SK-MEL-5 (cell line): Measurements from ENCODE around the gene CLASRP. TPM values are rescaled to one million over a fixed set of nuclear protein-coding genes. Genes with fewer than 3 reads are reported as not detected.

ENCODE experiments used
- DNase-seq: peaks from one replicate; pipeline ENCODE4 v3.0.0-alpha.2; 2016; ENCODE audit warnings: low read depth, low spot score
- in situ Hi-C: cut with HindIII; loops from 2 replicates; pipeline ENCODE4 v1.10.0; 2016; ENCODE audit warnings: low sequenced_read_pairs, high pct_unique_total_duplicates, low pct_unique_long_range_greater_than_20kb
- total RNA-seq: library from RNA; depleted of rRNA; stranded (reverse); fragments of >200 nt; shearing (Covaris generic); gene quantifications from 2 replicates; pipeline ENCODE4 v1.2.3, GENCODE V29; 2014

CLASRP gene
- total RNA-seq, 1 experiment from 2014 or later: 13.7 TPM

DNA sequence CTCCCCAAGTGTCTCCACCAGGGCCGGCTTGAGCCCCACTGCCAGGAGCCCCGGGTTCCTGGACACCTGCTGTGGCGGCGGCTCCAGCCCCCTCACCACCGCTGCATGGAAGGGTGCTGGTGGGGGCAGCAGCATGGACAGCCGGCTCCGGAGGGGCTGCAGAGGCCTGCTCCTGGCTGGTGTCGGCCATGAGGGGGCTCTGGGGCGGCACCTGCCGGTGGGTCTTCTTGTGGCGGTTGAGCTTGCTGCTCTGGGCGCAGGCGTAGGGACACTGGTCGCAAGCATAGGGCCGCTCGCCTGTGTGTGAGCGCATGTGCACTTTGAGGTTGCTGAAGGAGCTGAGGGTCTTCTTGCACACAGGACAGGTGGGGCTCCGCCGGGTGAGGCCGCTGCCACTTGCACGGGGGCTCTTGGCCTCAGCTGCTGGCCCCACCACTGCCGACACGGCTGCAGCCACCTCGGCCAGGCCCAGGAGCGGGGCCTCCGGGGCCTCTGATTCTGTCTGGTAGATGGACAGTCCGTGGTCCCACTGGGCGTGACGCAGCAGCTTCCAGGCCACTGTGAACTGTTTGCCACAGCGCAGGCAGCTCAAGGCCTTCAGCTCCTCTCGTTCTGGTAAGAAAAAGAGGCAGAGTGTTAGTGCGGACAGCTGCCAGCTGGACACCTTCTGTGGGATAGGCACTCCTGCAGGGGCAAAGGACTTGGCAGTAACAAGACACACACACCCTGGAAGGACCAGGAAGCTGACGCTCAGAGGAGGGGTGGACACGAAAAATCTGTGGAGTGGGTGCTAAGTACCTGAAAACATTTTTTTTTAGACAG, 33.3 kb downstream of the CLASRP start:
- in situ Hi-C loops: no loop called here
- no peak for DNase-seq

DNA sequence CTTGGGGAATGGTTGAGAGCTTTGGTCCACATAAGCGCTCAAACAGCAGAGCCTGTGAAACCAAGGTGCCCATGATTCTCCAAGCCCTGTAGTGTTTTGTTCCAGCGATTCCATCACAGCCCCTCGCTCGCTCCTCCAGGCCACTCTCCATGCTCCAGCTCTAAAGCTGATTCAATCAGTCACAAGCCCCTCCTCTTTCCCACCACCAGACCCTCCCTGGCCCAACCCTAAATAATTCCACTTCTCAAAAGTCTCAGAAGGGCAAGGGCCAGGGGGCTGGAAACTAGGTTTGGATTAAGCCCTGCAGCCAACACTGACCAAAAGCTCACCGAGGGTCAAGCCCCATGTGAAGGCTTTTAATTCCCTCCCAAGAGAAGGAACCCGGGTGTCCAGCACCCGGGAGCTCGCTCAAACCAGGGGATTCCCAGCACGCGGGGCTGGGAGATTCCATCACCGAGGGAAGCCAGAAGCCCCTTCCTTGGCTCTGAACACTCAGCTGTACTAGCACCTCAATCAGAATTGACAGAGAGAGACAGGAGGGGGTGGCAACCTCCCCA, 36.0 kb downstream of the CLASRP start:
- no peak for DNase-seq
- in situ Hi-C loops: no loop called here

DNA sequence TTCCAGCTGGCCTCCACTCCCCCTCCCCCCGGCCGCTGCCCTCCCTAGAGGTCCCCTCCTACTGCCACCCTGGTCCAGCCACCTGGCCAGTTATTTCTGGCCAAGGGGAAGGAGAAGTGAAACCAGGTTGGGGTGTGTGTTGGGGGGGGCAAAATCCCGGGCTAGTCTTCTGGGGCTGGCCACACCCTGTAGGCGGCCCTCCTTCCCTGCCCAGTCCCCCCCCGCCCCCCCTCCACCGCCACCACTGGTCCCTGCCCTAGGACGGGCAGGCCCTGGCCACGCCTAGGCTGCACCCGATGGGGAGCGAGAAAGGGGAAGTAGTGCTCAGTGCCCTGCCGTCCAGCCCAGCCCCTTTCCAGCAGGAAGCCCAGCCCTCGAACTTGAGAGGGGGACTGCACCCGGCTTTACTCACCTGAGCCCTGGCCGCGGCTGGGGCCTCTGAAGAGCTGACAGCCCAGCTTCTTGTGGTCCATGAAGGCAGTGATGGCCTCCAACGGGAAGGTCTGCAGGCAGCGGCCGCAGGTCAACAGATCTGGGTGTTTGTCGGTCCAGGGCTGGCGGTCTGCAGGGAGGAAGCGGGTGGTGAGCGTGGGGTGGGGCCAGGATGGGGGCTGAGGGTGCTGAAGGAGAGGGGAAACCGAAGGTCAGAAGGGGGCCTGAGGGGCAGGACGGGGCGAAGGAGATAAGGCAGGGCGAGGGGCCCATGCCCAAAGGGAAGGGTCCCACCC, 36.6 kb downstream of the CLASRP start:
- no peak for DNase-seq
- in situ Hi-C loops: no loop called here

DNA sequence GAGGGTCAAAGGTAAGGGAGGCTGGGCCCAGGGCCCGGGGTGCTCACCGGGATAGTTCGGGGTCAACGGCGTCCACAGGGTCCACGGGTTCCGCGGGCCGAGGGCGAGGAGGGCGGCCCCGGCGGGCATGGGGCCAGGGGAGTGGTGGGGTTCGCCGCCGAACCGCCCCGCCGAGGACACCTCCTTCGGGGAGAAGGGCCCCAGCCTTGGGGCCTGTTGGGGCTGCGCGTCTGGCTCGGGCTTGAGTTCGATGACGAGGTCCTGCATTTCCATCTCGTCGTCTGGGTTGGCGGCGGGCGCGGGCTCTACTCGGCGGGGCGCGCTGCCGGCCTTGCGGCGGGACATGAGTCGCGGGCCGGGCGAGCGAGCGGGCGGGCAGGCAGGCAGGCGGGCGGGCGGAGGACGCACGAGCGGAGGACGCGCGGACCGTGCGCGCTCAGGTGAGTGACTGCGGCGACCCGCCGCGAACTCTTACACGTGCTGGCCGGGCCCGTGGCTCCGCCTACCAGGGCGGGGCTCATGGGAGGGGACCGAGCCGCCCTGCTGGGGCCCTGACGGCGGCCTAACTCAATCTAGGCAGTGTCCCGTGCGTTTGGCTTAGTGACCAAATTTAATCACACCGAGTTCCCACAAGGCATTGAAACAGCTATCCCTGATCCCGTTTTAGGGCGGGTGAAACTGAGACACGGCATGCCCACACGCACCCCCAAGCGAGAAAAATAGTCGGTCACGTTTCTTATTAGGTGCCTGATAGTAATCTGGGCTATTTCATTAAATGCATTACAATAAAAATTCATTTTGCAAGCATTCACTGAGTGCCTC, 37.4 kb downstream of the CLASRP start, which contains the start of gene ZNF296:
TSS of gene ZNF296 (minus strand) at position 450 of the 822 bp plus-strand sequence. CDS start at position 345, 105 bp downstream.
- no peak for DNase-seq
- in situ Hi-C loops: no loop called here

DNA sequence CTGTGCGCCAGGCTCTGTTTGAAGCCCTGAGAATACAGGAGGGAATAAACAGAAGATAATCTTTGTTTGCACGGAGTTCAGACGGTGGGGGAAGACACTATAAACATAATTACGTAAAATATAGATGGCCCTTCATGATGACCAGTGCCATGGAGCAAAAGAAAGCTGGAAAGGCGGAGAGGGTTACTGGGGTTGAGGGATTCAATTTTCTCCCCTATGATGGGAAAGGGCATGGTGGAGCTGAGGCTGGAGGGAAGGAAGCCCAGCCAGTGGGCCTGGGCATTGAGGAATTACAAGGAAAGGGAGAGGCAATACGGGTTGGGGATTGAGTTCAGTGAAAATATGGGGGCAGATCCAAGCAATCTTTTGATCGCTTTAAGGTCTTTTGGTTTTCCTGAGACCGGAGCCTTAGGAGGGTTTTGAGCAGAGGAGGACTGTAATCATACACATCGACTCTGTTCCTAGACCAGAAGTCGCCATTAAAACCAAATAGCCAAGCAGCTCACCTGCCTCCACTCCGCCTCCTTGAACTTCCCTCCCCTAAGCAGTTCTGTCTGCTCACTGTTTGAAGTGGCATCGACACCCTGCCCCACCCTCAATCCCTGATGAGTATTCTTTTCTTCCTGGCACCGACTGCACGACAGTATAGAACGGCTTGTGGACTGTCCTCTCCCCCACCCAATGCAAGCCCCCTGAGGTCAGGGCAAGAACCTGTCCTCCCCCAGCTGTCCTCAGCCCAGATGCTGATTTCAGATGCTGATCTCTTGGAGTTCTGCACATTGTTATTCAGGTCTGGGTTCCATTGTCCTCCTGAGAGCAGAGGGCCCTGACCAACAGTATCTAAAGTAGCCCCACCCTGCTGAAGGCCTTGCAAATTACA, 38.2 kb downstream of the CLASRP start:
- DNase-seq: no peak
- in situ Hi-C loops: no loop called here

DNA sequence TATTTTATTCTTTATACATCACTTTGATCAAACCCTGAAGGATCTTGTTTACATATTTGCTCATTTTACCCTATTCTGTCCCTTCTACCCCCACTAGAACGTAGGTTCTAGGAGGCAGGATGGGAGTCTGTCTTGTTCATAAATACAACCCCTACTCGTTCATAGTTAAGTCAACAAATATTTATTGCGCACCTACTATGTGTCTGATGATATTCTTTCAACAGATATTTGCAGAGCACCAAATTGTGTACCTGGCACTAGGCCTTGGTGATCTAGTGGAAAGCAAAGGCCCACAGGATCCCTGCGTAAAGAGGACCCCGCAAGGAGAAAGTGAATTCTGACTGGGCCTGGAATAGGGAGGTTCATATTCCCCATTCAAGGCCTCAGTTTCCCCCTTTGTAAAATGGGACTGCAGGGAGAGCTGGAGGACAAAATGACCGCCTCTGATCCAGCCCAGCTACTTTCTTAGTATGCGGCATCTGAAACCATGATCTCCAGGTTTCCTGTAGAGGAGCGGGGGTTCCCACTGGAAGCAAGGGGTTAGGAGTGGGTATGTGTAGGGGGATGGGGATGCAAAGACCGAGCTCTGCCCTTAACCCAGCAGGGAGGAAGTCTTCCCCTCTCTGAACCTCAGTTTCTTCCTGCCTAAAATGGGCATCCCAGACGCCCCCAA, 39.7 kb downstream of the CLASRP start:
- in situ Hi-C loops: no loop called here
- DNase-seq: no peak

DNA sequence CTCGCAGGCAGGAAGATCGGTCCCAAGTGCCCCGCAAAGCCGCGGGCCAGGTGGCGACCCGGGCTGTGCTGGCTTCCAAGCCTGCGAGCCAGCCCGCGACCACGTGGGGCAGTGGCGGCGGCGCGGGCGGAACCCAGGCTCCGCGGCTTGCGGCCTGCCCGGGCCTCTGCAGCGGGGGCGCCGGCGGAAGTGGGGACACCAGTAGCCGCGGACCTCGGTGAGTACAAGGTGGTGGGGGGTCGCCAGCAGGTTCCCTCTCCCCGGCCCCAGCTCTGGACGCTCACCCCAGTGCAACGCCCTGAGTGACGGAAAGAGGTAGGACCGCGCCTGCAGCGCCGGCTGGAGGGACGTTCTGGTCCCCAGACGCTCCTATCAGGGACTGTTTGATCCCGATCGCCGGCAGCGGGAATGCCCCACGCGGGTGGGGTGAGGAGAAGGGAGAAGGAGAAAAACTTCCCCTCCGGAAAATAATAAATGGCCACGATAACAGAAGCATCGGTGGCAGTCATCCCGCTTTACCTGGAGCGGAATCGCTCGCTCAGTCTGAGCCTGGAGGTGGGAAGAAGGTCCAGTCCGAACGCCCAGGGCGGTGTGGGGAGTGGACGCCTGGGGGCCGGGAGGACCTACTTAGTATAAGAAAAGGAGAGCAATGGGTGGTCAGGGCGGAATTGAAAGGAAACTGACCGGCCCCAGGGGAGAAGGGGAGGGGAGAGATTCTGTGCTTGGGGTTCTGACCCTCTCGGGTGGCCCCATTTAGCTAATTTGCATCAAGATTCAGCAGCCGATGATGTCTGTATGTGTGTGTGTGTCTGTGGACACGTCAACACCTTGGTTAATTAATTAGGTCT, 40.4 kb downstream of the CLASRP start, which contains the start of gene GEMIN7:
TSS of gene GEMIN7 (plus strand) at position 198 of the 848 bp plus-strand sequence. CDS start 10,855 bp downstream, outside the sequence.
- in situ Hi-C loops: no loop called here

DNA sequence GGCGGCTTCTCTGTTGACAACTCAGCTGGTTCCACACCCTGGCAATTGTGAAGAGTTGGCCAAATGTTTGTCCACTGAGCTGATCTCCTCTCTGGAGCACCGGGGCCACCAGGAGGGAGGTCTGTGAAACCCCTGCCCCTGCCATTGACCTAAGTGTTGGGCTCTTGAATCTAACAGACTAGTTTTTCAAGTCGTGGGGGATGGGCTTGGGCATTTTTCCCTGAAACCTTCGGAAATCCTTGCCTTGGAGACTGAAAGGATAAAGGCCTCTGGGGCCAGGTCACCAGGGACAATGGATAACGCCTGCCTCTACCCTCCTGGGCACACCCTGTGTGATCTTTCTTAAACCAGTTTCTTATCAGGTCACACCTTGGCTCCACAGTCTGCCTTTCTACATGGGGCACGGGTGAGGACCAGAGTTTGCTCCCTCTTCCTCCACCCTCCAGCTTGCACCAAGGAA, 41.1 kb downstream of the CLASRP start:
- in situ Hi-C loops: no loop called here
- no peak for DNase-seq

More for the DNA sequence above, 40.4 kb downstream of the CLASRP start, which contains the start of gene GEMIN7:
- peak; percentile 62 for DNase-seq

DNA sequence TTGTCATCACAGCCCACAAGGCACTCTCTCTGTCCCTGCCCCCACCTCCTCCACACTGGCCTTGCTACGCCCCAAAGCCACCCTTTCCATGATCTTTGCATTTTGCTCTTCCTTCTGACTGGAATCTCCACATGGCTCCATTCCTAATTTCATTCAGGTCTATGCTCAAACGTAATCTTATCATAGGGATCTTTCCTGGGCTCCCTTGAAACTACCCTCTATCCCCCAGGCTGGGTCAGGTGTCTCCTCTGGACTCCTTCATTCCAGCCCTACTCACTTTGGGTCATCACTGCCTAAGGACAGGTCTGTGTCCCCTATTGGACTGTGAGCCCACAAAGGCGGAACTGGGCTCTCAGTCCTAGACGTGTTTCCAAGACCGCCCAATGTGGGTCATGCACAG, 43.3 kb downstream of the CLASRP start:
- in situ Hi-C loops: no loop called here
- DNase-seq: no peak

DNA sequence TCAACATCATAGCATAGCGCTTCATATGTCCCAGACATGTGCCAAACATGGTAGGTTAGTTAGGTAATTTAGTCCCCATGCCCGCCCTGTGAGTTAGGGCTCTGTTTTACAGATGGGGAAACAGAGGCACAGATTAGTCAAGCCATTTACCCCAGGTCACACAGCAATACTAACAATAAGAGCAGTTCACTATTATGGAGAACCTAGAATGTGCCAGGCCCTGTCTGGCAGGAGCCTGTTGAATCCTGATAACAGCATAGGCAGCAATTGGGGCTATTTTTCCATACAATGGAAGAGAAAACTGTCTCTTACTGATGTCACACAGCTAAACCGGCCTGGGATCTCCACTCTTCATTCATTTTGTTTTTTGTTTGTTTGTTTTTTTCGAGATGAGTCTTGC, 47.6 kb downstream of the CLASRP start:
- no peak for DNase-seq
- in situ Hi-C loops: no loop called here

DNA sequence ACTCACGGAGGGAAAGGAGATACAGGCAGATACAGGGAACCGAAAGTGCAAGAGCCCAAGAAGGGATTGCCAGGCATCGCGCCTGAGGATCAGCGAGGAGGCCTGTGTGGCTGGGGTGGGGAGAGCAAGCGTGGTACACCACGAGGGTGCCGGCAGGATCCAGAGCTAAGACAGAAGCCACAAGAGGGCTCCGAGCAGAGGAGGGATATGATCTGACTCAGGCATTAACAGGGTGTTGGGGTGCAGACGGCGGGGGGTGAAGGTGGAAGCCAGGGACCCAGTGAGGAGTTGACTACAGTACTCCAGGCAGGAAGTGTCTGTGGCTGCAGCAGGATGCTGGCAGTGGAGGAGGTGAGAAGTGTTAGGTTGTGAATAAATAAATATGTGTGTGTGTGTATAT, 48.7 kb downstream of the CLASRP start:
- in situ Hi-C loops: no loop called here

DNA sequence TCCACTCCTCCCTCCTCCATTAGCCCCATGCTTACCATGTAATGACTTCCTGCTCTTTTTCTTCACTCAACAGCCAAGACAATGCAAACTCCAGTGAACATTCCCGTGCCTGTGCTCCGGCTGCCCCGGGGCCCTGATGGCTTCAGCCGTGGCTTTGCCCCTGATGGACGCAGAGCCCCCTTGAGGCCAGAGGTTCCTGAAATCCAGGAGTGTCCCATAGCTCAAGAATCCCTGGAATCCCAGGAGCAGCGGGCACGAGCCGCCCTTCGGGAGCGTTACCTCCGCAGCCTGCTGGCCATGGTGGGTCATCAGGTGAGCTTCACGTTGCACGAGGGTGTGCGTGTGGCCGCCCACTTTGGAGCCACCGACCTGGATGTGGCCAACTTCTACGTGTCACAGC, 51.2 kb downstream of the CLASRP start:
- no peak for DNase-seq
- in situ Hi-C loops: no loop called here

More for the DNA sequence above, 48.7 kb downstream of the CLASRP start:
- no peak for DNase-seq

DNA sequence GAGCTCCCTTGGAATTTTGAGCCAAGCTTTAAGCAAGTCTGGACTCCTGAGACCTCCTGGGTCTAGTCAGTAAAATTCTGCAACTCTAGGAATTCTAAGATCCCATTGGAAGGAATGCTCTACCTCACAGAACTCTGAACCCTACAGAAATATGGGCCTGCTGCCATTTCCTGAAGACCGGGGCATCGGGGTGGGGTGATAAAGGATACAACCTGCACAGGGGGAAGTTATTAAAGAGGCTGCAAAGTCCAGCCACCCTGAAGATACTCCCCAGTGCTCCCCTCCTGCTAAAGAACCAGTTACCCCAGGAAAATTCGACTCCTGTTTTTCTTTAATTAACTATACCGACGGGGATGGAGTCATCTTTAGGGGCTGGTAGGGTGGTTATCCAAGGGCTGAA, 51.8 kb downstream of the CLASRP start:
- DNase-seq: no peak
- in situ Hi-C loops: no loop called here

DNA sequence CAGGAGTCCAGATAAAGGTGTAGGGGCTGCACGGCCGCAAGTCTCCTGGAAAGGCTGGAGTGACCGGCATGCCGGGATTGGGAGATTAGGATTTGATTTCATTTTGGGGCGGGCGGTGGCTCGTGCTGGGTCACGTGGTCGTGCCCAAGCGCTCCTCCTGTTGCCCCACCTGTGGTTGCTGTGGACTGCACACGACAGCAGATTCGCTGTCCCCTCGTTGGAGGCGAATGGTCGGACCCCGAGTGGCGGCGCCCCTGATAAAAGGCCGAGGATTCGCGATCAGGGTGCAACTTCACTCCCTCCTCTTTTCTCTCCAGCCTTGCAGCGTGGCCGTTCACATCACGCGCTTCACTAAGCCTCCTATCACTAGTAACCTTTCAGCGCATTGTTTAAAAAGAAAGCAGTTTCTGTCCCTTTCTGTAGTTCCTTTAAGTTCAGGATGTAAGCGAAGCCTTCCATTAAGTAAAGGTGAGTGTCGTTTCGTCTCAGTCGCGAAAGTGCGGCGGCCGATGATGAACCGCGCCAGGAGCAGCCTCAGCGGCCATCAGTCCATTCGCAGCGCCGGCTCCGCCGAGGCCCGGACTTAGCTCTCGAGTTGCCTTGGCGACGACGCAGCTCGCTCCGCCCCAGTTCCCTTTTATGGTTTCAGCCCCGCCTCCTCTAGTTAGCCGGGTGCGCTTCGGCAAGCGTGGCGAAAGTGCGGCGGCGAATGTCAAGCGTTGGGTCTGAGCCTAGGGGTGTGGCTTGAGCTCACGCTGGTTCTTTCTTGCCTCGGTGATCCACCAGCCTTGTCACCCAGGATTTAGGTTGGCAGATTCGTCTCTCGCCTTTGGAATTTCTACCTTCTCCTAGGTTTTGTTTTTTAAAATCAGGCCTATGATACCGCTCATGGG, 52.4 kb downstream of the CLASRP start:
- in situ Hi-C loops: no loop called here
- peak; percentile 98 for DNase-seq
